GM19043 (cell line): ENCODE measurements around the gene CHKA.

Source experiments
- ATAC-seq: cut with Tn5 transposase; IDR thresholded peaks from one replicate; pipeline ENCODE4 v1.9.1; 2021; ENCODE audit warnings: low read depth; ENCODE audit not compliant: unreplicated experiment

CHKA gene

DNA sequence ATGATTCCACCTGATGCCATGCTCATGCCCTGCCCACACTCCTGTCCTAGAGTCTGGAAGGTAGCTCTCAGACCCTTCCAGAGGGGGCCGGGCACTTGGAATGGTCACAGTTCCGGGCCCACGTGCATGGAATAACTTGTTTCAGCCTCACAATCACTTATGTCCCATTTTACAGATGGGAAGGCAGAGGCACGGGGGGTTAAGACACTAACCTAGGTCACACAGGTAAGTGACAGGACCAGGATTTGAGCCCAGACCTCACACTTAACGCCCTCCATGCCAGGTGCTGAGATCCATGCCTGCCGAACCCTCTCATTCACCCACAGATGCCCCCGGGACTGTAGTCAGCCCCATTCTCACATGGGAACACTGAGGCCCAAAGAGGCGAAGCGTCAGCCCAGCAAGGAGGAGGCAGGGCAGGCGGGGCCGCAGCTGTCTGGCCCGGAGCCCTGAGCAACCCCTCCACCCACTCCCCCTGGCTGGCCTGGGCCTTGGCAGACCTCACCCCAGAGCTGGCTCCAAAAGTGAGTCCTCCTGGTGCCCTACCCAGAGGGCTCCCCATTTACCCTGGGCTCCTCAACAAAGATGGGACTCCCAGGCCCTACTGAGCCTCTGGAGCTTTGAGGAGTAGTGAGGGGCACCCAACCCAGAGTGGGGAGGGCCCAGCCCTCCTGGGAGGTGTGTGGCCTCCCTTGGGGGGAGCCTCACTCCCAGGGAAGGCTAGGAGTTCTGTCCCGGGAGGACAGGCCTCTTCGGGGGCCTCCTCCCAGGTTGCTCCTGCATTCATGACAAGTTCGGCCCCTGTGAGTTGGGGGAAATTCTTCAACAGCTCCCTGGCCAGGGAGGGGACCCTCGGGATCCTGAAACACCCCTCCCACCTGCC is 113.4 kb downstream of the CHKA start:
- ATAC-seq, result no peak

DNA sequence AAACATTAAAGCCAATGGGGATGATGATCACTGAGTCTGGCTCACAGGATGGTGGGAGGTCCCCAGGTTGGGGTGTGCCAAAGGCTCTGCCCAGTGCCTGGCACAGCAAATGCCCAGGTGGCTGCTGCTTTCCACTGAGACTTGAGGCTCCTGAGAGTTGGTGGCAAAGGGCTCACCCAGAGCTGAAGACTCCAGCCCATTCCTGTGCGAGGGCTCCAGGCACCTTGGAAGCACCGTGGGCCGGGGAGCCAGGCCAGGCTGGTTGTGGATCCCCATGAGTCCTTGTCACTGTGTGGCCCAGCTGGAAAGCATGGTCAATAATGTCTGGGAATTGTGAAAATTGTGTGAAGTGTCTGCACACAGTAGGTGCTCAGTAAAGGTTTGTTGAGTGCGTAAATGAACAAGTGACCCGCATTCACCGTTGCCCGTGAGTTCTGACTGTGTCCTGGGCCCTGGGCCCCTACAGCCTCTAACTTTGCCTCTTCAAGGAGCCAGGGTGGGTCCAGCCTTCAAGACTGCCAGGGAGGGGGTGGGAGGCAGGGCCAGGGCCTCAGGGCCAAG is 114.5 kb downstream of the CHKA start:
- ATAC-seq, result no peak

DNA sequence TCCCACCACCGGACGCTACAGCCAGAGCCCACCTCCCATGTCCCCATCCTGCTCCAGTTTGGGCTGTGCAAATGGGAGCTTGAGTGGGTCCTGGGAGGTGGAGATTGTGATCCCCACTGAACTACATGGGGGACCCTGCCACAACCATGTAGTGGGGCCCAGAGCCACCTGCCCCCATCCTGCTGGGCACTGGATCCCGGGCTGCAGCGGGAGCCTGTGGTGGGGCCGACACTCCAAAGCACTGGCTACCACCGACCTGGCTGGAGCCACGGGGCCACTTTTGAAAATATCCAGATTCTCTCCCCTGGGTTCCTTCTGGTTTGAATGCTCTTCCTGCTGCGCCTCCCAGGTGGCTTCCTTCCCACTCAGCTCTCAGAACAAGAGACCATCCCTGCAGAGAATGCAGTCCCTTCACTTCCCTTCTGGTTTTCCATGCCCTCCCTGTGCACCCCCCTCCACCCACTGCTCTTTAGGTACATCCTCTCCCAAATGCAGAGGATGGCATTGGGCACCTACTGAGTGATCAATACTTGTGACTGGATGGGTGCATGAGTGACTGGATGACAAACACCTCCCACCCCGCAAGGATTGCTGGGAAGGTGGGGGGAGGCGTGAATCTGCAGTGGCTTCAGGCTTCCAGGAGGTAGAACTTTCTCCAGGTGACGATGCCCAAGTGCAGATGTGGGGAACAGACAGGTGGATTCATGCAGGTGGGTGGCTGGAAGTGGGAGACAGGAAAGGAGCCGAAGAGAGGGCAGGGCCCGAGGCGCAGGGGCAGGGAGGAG is 116.4 kb downstream of the CHKA start:
- no peak for ATAC-seq

DNA sequence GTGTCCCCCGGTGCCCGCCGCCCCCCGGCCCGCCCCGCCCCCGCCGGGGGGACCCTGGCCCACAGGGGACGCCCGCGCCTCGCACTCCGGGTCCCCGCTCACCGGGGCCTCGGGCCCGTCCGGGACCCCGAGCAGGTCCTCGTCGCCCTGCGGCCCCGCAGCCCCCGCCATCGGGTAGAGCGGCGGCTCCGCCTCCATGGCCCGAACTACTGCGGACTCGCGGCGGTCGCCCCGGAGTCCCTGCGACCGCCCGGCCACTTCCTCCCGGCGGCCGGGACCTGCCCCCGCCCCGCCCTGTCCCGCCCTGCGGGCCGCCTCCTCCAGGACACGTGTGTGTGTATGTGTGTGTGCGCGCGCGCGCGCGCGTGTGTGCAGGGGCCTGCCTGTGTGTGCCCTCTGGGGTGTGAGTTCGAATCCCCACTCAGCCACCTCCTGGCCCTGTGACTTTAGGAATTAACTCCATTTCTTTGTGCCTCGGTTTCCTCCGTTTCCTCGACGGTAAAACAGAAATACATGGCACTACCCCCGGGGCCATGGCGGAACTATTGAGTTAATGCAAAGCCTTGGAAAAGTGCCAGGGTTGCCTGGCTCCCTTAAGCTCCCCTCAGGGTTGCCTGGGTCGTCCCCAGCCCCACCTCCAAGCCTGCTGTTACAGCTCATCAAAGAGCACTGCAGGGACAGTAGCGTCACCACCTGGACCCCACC is 117.2 kb downstream of the CHKA start, which contains the start of gene UNC93B1:
TSS of gene UNC93B1 (minus strand) at position 252 of the 705 bp plus-strand sequence. CDS start at position 198, 54 bp downstream.
- peak; percentile 48 for ATAC-seq

DNA sequence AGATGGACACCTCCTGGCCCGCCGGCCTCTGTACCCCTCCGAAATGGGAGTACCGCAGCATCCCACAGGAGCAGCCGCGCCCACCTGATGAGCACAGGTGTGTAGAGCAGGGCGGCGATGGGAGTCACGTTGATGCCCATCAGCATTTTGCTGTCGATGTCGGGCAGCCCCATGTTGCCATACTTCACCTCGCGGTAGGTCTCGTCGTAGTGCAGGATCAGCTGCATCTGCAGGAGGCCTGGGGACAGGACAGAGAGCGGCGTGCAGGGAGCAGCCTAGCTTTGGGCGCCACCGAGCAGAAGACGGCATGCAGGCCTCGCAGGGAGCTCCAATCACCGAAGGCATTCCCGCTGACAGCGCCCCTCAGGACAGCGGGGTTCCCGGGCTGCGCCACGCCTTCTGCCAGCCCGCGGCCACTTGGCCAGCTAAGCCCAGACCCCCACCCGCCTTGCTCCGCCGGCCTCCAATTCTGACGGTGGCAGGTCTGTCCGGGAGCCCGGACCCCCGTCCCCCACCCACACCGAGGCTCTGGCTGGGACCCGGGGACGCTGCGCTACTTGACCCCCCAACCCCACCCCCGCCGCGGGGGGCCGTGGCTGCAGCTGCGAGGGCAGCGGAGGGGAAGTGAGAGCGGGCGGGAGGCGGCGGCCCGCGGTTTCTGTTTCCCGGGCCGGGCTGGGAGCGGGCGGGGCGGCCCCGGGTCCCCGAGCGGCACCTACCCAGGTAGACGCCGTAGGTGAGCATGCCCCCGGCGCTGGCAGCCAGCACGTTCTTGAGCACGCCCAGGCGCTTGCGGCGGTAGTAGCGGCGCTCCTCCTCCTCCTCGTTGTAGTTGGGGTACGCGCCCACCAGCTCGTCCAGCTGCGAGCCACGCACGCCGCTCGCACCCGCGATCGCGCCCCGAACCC is 118.0 kb downstream of the CHKA start:
- ATAC-seq, result no peak
